NOMO-1 treated with DMSO at 0.1 percent for 48 hours (cell line): ENCODE data around the gene OGA.

ENCODE experiments used
- DNase-seq: peaks from one replicate; lab custom pipeline; 2025; ENCODE audit not compliant: unreplicated experiment; lab: John Stamatoyannopoulos, UW

Gene OGA

GRCh38 chr10:101776161-101776817 lies 42.0 kb downstream of the OGA start:
- no peak for DNase-seq

GRCh38 chr10:101775273-101776160 lies 42.7 kb downstream of the OGA start, which contains the start of gene FGF8:
FGF8 (minus strand) TSS chr10:101776114; CDS start chr10:101775900, 214 bp downstream.
- DNase-seq: no peak

GRCh38 chr10:101774589-101775272 lies 43.5 kb downstream of the OGA start:
- no peak for DNase-seq

GRCh38 chr10:101773923-101774588 lies 44.2 kb downstream of the OGA start:
- DNase-seq: no peak

- no peak for DNase-seq
Observed at GRCh38 chr10:101772895-101773761, 45.1 kb downstream of the OGA start.

- DNase-seq: no peak
Observed at GRCh38 chr10:101772017-101772894, 46.0 kb downstream of the OGA start.

GRCh38 chr10:101771380-101771779 lies 46.9 kb downstream of the OGA start:
- DNase-seq: no peak

- DNase-seq: no peak
Observed at GRCh38 chr10:101770331-101771215, 47.7 kb downstream of the OGA start.

GRCh38 chr10:101769541-101770180 lies 48.6 kb downstream of the OGA start:
- DNase-seq: no peak

GRCh38 chr10:101768791-101769170 lies 49.5 kb downstream of the OGA start:
- no peak for DNase-seq

- no peak for DNase-seq
Observed at GRCh38 chr10:101767966-101768790, 50.1 kb downstream of the OGA start.

- no peak for DNase-seq
Observed at GRCh38 chr10:101767600-101767945, 50.7 kb downstream of the OGA start.

- DNase-seq: no peak
Observed at GRCh38 chr10:101766753-101767599, 51.3 kb downstream of the OGA start.

- no peak for DNase-seq
Observed at GRCh38 chr10:101766306-101766705, 51.9 kb downstream of the OGA start.

GRCh38 chr10:101763141-101763846 lies 55.0 kb downstream of the OGA start:
- DNase-seq: no peak
